ENCODE measurements around the gene NEMP2. TPM values are rescaled to one million over a fixed set of nuclear protein-coding genes. Genes with fewer than 3 reads are reported as not detected.

The NEMP2 gene
- total and polyA plus RNA-seq, 2 experiments from 2014 or later, result 3.2 to 9.9 TPM

DNA sequence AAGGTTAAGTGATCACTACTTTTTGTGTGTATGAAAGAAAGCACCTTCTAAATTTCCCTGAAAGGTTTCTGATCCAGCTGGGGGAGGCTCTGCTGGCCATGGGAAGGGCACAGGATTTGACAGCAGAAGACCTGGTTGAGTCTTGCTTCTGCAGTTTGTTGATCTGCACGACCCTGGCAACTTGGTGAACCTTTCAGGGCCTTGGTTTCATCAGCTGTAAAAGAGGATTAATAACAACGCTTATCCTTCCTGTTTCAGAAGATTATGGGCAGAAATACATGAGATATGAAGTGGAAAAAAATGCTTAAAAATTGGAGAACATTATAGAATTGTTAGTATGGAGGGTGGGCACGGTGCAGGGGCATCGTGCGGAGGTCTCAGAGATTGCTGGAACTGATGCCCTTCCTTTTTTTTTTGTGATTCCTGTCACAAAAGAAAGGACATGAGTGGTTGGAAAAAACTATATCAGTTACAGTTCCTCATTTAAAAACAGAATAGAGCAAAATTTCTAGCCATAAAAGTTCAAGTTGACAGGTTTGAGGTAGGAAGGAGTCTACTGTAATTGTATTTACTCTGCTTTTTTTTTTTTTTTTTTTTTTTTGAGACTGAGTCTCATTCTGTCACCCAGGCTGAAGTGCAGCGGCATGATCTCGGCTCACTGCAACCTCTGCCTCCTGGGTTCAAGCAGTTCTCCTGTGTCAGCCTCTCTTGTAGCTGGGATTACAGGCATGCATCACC is 79.0 kb downstream of the NEMP2 start:
- H3K4me2 ChIP-seq, result no peak overlapping the region
- no peaks in the 10 kb centered on the region for H3K9me3 ChIP-seq (ENCODE audit: low read depth)
- no peaks in the 10 kb centered on the region for H3K36me3 ChIP-seq (replicated peaks; ENCODE audit: insufficient read depth, low read depth)

GRCh38 chr2:190454795-190455194 is 79.7 kb downstream of the NEMP2 start:
- Histone ChIP-seq H3K4me3 (no peak overlapping the region), H3K9me3 (ENCODE audit: low read depth) (no peaks in the 10 kb centered on the region), H3K27ac (no peak overlapping the region), H3K36me3 (replicated peaks; ENCODE audit: insufficient read depth, low read depth) (no peaks in the 10 kb centered on the region), H3K4me1 (ENCODE audit: insufficient read depth) (no peaks in the 10 kb centered on the region), H3K9me2 (replicated peaks; ENCODE audit: insufficient read depth) (no peaks in the 10 kb centered on the region), H3K27me3 (no peaks in the 10 kb centered on the region), H3K4me2 (no peak overlapping the region), H4K20me1 (ENCODE audit: insufficient read depth, poor library complexity, severe bottlenecking) (no peaks in the 10 kb centered on the region), H2AFZ (no peak overlapping the region), H3K79me2 (no peaks in the 10 kb centered on the region)
- whole genome bisulfite sequencing (ENCODE audit: low lambda C conversion rate, missing lambda C conversion rate), result 100% methylated on average over 2 of the region's 2 CpGs
- no peak for TF ChIP-seq EZH2 (IDR thresholded peaks at IDR 0.05; ENCODE audit: borderline replicate concordance)
- no peak for TF ChIP-seq EZH2phosphoT487 (IDR thresholded peaks at IDR 0.05; ENCODE audit: low read depth, severe bottlenecking, unreplicated experiment)
- DNase-seq (ENCODE audit: low spot score), result no peak

More for the DNA sequence above, 79.0 kb downstream of the NEMP2 start:
- H3K4me1 ChIP-seq (ENCODE audit: insufficient read depth), result no peaks in the 10 kb centered on the region
- DNase-seq (ENCODE audit: low spot score), result no peak
- no peak overlapping the region for H3K4me3 ChIP-seq
- no peaks in the 10 kb centered on the region for H3K27me3 ChIP-seq
- 96% methylated on average over 7 of the region's 7 CpGs for WGBS (ENCODE audit: low lambda C conversion rate, missing lambda C conversion rate)
- no peak overlapping the region for H3K27ac ChIP-seq
- H4K20me1 ChIP-seq (ENCODE audit: insufficient read depth, poor library complexity, severe bottlenecking), result no peaks in the 10 kb centered on the region
- TF ChIP-seq CTCF (IDR thresholded peaks at IDR 0.05; ENCODE audit: poor library complexity) (no peak), EZH2phosphoT487 (IDR thresholded peaks at IDR 0.05; ENCODE audit: low read depth, severe bottlenecking, unreplicated experiment) (no peak), EZH2 (IDR thresholded peaks at IDR 0.05; ENCODE audit: borderline replicate concordance) (no peak)
- no peaks in the 10 kb centered on the region for H3K9me2 ChIP-seq (replicated peaks; ENCODE audit: insufficient read depth)
- no peak overlapping the region for H2AFZ ChIP-seq
- H3K79me2 ChIP-seq, result no peaks in the 10 kb centered on the region

Small RNAs within 50 kb of the gene (small RNA-seq; reads per million reads assigned to genes)
- not detected for gene RN7SKP179

Other genes with a start within 250 kb of the NEMP2 start
- gene HIBCH, start 214.9 kb downstream of the NEMP2 start, total RNA-seq, result 30.9 and 34.6 TPM in 2 replicates
- 55.9 and 57.0 TPM in 2 replicates for gene HIBCH, start 214.9 kb downstream of the NEMP2 start, polyA plus RNA-seq
- gene INPP1, start 191.1 kb downstream of the NEMP2 start, total RNA-seq, result 11.1 and 13.0 TPM in 2 replicates
- gene INPP1, start 191.1 kb downstream of the NEMP2 start, polyA plus RNA-seq, result 16.1 and 18.6 TPM in 2 replicates
- gene MFSD6, start 126.4 kb downstream of the NEMP2 start, total RNA-seq, result 15.9 and 17.9 TPM in 2 replicates
- gene MFSD6, start 126.4 kb downstream of the NEMP2 start, polyA plus RNA-seq, result 5.2 and 9.7 TPM in 2 replicates
- 41.8 and 46.6 TPM in 2 replicates for gene NAB1, start 114.4 kb upstream of the NEMP2 start, total RNA-seq
- gene NAB1, start 114.4 kb upstream of the NEMP2 start, polyA plus RNA-seq, result 9.9 and 10.1 TPM in 2 replicates